Thoracic aorta (tissue), 2 donors: ENCODE measurements around the gene HRG. TPM values are rescaled to one million over a fixed set of nuclear protein-coding genes. Genes with fewer than 3 reads are reported as not detected.

Experiments used
- ATAC-seq: fragments of 150-250 bp; one replicate; pipeline ENCODE4 v1.8.0; 2017; ENCODE audit warnings: low read depth; ENCODE audit not compliant: insufficient number of reproducible peaks, low FRiP score
- DNase-seq: peaks from one replicate; pipeline ENCODE4 v3.0.0-alpha.2; 2020; ENCODE audit warnings: low spot score
- H3K27ac ChIP-seq, 2 donors: fragments of 200-600 bp; sonication (generic); 1 replicate in 1 of 2; 2 replicates in 1 of 2; pipeline ENCODE4 v1.5.1; 2016; ENCODE audit warnings: mild to moderate bottlenecking in 2 of 2, moderate library complexity in 2 of 2
- H3K27me3 ChIP-seq: fragments of 200-600 bp; sonication (generic); replicated peaks from 2 replicates; pipeline ENCODE4 v1.6.0; 2016; ENCODE audit warnings: mild to moderate bottlenecking; ENCODE audit not compliant: insufficient read depth
- H3K36me3 ChIP-seq: fragments of 200-600 bp; sonication (generic); one replicate; pipeline ENCODE4 v1.5.1; 2016
- H3K4me1 ChIP-seq, 2 donors: fragments of 200-600 bp; sonication (generic); 1 replicate in 1 of 2; 2 replicates in 1 of 2; pipeline versions ENCODE4 v1.5.1 to v1.6.0; 2016; ENCODE audit warnings: low read depth in 2 of 2, mild to moderate bottlenecking in 1 of 2; ENCODE audit not compliant: control insufficient read depth in 1 of 2
- H3K4me3 ChIP-seq: fragments of 200-600 bp; sonication (generic); 2 replicates; pipeline ENCODE4 v1.5.1; 2016; ENCODE audit warnings: mild to moderate bottlenecking
- H3K9me3 ChIP-seq: fragments of 200-600 bp; sonication (generic); 2 replicates; pipeline ENCODE4 v1.5.1; 2016
- total RNA-seq, 2 donors: library from RNA; depleted of rRNA; stranded (reverse); fragments of >200 nt; gene quantifications; one replicate each; pipeline versions ENCODE4 v1.1.0 to v1.2.3, GENCODE V29; 2016
- TF ChIP-seq, protein P1 (sequence below): fragments of 200-600 bp; sonication (generic); IDR thresholded peaks from one replicate; pipeline ENCODE4 v1.5.1; 2019; ENCODE audit warnings: antibody characterized with exemption

Gene HRG
- total RNA-seq, 2 donors from 2014 or later = not detected

GRCh38 chr3:186644683-186645082 is 21.1 kb upstream of the HRG start:
- Histone ChIP-seq H3K4me1 (peaks cover 4 to 16% of the 10 kb centered on the region in 2 donors), H3K9me3 (no peaks in the 10 kb centered on the region), H3K36me3 (no peaks in the 10 kb centered on the region), H3K27ac (no peak overlapping the region), H3K4me3 (no peak overlapping the region), H3K27me3 (no peaks in the 10 kb centered on the region)
- TF ChIP-seq, protein P1, sequence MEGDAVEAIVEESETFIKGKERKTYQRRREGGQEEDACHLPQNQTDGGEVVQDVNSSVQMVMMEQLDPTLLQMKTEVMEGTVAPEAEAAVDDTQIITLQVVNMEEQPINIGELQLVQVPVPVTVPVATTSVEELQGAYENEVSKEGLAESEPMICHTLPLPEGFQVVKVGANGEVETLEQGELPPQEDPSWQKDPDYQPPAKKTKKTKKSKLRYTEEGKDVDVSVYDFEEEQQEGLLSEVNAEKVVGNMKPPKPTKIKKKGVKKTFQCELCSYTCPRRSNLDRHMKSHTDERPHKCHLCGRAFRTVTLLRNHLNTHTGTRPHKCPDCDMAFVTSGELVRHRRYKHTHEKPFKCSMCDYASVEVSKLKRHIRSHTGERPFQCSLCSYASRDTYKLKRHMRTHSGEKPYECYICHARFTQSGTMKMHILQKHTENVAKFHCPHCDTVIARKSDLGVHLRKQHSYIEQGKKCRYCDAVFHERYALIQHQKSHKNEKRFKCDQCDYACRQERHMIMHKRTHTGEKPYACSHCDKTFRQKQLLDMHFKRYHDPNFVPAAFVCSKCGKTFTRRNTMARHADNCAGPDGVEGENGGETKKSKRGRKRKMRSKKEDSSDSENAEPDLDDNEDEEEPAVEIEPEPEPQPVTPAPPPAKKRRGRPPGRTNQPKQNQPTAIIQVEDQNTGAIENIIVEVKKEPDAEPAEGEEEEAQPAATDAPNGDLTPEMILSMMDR = no peak
- ATAC-seq (no peak), DNase-seq (no peak)

- H3K27ac ChIP-seq = no peak overlapping the region
- H3K27me3 ChIP-seq = no peaks in the 10 kb centered on the region
- H3K9me3 ChIP-seq = no peaks in the 10 kb centered on the region
- TF ChIP-seq, protein P1 = no peak
- no peaks in the 10 kb centered on the region for H3K36me3 ChIP-seq
- H3K4me1 ChIP-seq = peaks cover 0 to 2% of the 10 kb centered on the region in 2 donors
- ATAC-seq (no peak), DNase-seq (no peak)
- H3K4me3 ChIP-seq = no peak overlapping the region
Observed at GRCh38 chr3:186646106-186646505, 19.7 kb upstream of the HRG start.

DNA sequence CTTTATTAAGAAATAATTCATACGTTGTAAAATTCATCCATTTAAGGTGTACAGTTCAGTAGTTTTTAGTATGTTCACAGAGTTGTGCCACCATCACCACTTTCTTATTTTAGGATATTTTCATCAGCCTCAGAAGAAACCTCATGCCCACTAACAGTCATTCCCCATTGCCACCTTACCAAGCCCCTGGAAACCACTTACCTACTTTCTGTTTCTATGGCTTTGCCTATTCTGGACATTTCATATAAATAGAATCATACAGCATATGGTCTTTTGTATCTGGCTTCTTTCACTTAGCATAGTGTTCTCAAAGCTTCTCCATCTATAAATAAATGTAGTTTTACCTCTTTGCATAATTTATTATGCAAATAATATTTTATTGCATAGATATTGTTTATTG is 19.0 kb upstream of the HRG start:
- H3K4me1 ChIP-seq = no peaks in the 10 kb centered on the region
- TF ChIP-seq, protein P1 = no peak
- no peak for ATAC-seq

DNA sequence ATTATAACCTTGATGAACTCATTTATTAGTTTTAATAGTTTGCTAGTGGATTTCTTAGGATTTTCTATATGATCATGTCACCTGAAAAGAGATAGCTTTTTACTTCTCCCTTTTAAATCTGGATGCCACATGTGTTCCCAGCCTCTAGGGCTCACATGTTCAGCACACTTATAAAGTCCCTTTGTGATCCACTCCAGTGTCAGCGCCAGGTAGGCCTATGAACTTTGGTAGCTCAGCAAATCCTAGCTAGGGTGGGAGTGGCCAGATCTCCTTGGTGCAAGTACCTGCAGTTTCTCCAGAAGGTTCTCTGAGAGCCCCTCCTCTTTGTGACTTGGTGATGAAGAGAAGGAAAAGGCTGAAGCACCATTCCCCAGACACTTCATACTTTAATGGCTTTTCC is 17.0 kb upstream of the HRG start:
- Histone ChIP-seq H3K9me3 (no peaks in the 10 kb centered on the region), H3K27me3 (no peaks in the 10 kb centered on the region), H3K4me3 (no peak overlapping the region), H3K27ac (no peak overlapping the region), H3K4me1 (no peaks in the 10 kb centered on the region), H3K36me3 (no peaks in the 10 kb centered on the region)
- TF ChIP-seq, protein P1 = no peak
- DNase-seq = no peak
- ATAC-seq = no peak

More for the DNA sequence above, 19.0 kb upstream of the HRG start:
- H3K36me3 ChIP-seq = no peaks in the 10 kb centered on the region
- no peak overlapping the region for H3K27ac ChIP-seq
- no peaks in the 10 kb centered on the region for H3K9me3 ChIP-seq
- no peaks in the 10 kb centered on the region for H3K27me3 ChIP-seq
- no peak overlapping the region for H3K4me3 ChIP-seq
- no peak for DNase-seq

- Histone ChIP-seq H3K9me3 (no peaks in the 10 kb centered on the region), H3K4me3 (no peak overlapping the region), H3K36me3 (no peaks in the 10 kb centered on the region), H3K27ac (no peak overlapping the region), H3K4me1 (no peaks in the 10 kb centered on the region), H3K27me3 (no peaks in the 10 kb centered on the region)
- DNase-seq (no peak), ATAC-seq (no peak)
- TF ChIP-seq, protein P1 = no peak
Observed at GRCh38 chr3:186651678-186652215, 14.1 kb upstream of the HRG start.
